Vagina (tissue), 2 donors: ENCODE results near the gene SCAF1.

Experiments
- CTCF ChIP-seq, 3 experiments: fragments of 450-650 bp in 2 of 3; fragments of 200-600 bp in 1 of 3; sonication (generic) in 1 of 3; IDR thresholded peaks; one replicate each; pipeline ENCODE4 v1.5.1; 2017 to 2019; ENCODE audit warnings: antibody characterized with exemption in 3 of 3, mild to moderate bottlenecking in 2 of 3, moderate library complexity in 2 of 3
- POLR2AphosphoS5 ChIP-seq, 2 donors: sonication (generic); formaldehyde crosslinking; IDR thresholded peaks; one replicate each; pipeline ENCODE4 v1.9.0; 2017; ENCODE audit warnings: antibody characterized with exemption in 2 of 2, mild to moderate bottlenecking in 2 of 2, low read depth in 1 of 2; ENCODE audit not compliant: insufficient read depth in 1 of 2

DNA sequence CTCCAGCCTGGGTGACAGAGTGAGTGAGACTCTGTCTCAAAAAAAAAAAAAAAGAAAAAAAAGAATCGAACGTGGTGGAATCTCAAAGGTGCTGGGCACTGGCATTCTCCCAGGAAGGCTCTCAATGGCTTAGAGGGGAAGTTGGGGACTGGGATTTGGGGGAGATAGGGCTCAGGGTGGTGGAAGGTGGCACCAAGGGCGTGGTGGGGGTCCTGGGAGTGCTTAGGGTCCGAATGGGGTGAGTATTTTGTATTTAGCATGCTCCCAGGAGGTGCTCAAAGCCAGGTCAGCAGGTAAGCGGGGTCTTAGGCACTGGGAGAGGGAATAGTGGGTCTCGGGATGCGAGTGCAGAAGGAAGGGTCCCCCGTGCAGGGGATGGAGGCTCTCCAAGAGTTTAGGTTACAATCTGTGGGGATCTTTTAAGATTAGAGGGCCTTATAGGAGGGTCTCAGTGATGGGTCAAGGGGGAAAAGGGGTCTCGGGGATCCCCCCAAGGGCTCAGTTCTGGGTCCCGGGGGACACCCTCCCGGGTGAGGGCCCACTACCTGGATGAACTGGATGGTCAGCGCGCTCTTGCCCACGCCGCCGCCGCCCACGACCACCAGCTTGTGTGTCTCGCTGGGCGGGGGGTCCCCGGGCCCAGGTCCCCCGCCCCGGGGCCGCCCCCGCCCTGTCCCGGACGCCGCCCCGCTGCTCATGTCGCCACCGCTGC lies 2.5 kb upstream of the SCAF1 start:
- no peak for TF ChIP-seq CTCF (IDR thresholded peaks at IDR 0.05)
- no peak for TF ChIP-seq POLR2AphosphoS5 (IDR thresholded peaks at IDR 0.05; ENCODE audit: insufficient read depth in 1 of 2, low read depth in 1 of 2)
